Effector memory CD4-positive, alpha-beta T cell (primary cell): ENCODE measurements around the gene UBE3C.
"Not testable (repeated sequence)": the region's sequence is repeated elsewhere in the genome, so short reads cannot be mapped to it uniquely, and the experiment has no call there.

Experiments
- DNase-seq, 3 donors: peaks; one replicate each; pipeline ENCODE4 v3.0.0-alpha.2; 2020
- H3K27ac ChIP-seq: 2 replicates; pipeline ENCODE4 v1.7.0; 2013; ENCODE audit warnings: mild to moderate bottlenecking, low read length, moderate library complexity; ENCODE audit not compliant: insufficient read depth, poor library complexity, severe bottlenecking
- H3K27me3 ChIP-seq: replicated peaks from 2 replicates; pipeline ENCODE4 v1.7.0; 2013; ENCODE audit warnings: mild to moderate bottlenecking, low read length; ENCODE audit not compliant: insufficient read depth, control insufficient read depth, poor library complexity, severe bottlenecking
- H3K36me3 ChIP-seq: 2 replicates; pipeline ENCODE4 v1.7.0; 2013; ENCODE audit warnings: mild to moderate bottlenecking, low read length, moderate library complexity; ENCODE audit not compliant: control insufficient read depth, insufficient read depth
- H3K4me1 ChIP-seq: 2 replicates; pipeline ENCODE4 v1.7.0; 2013; ENCODE audit warnings: low read length, mild to moderate bottlenecking; ENCODE audit not compliant: control insufficient read depth, insufficient read depth, poor library complexity, severe bottlenecking
- H3K4me3 ChIP-seq: 2 replicates; pipeline ENCODE4 v1.7.0; 2013; ENCODE audit warnings: low read length, low read depth, mild to moderate bottlenecking; ENCODE audit not compliant: insufficient read depth, poor library complexity, severe bottlenecking
- H3K9me3 ChIP-seq: 2 replicates; pipeline ENCODE4 v1.7.0; 2013; ENCODE audit warnings: mild to moderate bottlenecking, low read length, moderate library complexity; ENCODE audit not compliant: control insufficient read depth

Gene UBE3C

DNA sequence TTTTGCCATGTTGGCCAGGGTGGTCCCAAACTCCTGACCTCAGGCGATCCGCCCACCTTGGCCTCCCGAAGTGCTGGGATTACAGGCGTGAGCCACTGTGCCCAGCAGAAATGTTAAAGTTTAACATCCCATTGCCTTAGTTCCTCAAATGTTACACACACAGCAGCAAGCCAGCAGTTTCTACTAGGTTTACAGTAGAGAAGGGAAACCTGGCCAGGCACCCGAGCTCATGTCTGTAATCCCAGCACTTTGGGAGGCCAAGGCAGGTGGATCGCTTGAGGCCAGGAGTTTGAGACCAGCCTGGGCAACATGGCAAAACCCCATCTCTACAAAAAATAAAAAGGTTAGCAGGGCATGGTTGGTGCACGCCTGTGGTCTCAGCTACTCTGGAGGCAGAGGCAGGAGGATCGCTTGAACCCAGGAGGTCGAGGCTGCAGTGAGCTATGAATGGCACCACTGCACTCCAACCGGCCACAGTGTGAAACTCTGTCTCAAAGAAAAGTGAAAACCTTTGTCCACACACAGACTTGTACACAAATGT is 135.4 kb downstream of the UBE3C start:
- DNase-seq, H3K9me3 ChIP-seq, H3K27ac ChIP-seq, H3K4me3 ChIP-seq, H3K36me3 ChIP-seq: not testable (repeated sequence)
- Histone ChIP-seq H3K4me1 (peaks cover 34% of the 10 kb centered on the region), H3K27me3 (peaks cover 12% of the 10 kb centered on the region)

DNA sequence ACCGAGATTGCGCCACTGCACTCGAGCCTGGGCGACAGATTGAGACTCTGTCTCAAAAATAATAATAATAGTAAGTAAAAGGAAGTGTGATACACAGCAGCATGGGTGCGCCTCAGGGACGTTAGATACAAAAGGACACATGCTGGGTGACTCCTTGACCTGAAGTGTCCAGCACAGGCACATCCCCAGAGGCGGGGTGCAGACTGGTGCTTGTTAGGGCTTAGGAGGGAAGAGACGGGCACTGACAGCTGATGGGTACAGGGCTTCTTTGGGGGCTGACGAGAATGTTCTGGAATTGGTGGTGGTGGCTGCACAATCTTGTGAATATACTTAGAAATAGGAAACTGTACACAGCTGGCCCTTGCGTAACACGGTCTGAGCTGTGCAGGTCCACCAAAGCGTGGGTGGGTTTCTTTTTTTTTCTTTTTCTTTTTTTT is 136.3 kb downstream of the UBE3C start:
- H3K27me3 ChIP-seq, result peaks cover 20% of the 10 kb centered on the region
- H3K36me3 ChIP-seq, result peaks cover 3% of the 10 kb centered on the region
- no peaks in the 10 kb centered on the region for H3K9me3 ChIP-seq
- H3K4me3 ChIP-seq, result no peak overlapping the region
- DNase-seq, result no peak
- H3K27ac ChIP-seq, result no peak overlapping the region
- H3K4me1 ChIP-seq, result peaks cover 35% of the 10 kb centered on the region

DNA sequence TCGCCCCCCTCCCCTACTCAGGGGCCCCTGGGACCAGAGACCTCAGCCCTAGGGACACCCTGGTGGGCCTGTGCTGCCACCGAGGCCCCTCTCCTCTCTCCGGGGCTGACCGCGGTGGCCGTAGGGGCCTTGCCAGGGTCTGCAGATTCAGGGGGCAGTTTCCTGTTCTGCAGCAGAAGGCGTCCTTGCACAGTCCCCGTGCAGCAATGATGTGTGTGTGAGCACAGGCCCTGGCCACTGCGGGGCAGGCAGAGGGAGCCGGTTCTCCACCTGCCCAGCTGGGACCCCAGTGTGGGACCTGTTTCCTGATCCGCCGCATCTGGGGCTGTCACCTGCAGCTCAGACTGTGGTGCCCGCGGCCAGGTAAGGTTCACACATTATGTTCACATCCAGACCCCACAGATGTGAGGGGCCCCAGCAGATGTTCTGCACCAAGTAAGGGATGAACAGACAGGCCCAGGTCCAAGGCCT is 137.4 kb downstream of the UBE3C start:
- DNase-seq, result no peak
- H3K4me1 ChIP-seq, result peaks cover 32% of the 10 kb centered on the region
- H3K36me3 ChIP-seq, result peaks cover 3% of the 10 kb centered on the region
- no peak overlapping the region for H3K4me3 ChIP-seq
- peaks cover 31% of the 10 kb centered on the region for H3K27me3 ChIP-seq
- no peak overlapping the region for H3K27ac ChIP-seq
- no peaks in the 10 kb centered on the region for H3K9me3 ChIP-seq

DNA sequence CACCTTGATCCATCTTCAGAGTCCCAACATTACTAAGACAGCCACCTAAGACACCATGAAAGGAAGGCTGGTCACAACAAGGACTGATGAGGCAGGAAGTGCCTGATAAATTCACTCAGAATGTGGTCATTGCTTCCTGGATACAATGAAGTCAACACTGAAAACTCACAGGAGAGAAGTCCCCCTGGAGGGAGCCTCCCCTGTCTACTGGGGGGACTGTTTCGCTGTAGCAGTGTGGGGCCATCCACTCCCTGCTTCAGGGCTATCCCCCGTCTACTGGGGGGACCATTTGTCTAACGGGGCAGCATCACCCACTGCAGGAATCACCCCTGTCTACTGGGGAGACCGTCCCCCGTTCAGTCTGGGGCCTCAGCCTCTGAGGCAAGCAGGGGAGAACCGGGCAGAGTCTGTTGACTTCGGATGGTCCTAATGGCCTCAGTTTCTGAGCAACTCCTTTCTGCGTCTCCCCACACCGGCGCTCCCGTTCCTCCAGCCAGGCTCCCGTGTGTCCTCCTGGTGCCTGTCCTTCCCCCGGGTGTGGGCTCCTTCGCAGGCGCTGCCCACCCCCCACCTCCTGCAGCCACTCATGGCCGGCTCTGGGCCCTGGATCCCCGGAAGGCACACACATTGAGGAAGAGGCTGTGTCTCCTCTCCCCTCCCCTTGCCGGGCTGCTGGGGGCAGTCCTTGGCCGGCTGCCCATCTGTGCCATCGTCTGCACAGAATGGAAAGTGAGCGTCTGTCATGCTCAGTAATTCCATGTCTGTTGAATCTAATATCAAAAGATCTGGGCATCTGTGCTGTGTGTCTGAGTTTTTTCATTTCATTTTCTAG is 138.2 kb downstream of the UBE3C start:
- no peak for DNase-seq
- Histone ChIP-seq H3K27me3 (peaks cover 32% of the 10 kb centered on the region), H3K9me3 (no peaks in the 10 kb centered on the region), H3K4me3 (no peak overlapping the region), H3K4me1 (peaks cover 32% of the 10 kb centered on the region), H3K36me3 (no peaks in the 10 kb centered on the region), H3K27ac (no peak overlapping the region)

DNA sequence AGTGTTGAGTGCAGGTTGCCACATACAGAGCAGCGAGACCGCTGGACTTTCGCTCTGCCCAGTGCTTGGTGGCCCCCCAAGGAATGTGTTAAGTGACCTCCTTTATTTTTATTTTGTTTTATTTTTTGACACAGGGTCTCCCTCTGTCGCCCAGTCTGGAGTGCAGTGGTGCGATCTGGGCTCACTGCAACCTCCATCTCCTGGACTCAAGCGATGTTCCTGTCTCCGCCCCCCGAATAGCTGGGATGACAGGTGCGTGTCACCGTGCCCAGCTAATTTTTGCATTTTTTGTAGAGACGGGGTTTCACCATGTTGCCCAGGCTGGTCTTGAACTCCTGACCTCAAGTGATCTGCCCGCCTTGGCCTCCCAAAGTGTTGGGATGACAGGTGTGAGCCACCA is 138.8 kb downstream of the UBE3C start:
- H3K36me3 ChIP-seq, H3K27ac ChIP-seq, DNase-seq, H3K4me3 ChIP-seq, H3K9me3 ChIP-seq: not testable (repeated sequence)
- H3K27me3 ChIP-seq, result peaks cover 32% of the 10 kb centered on the region
- H3K4me1 ChIP-seq, result peaks cover 32% of the 10 kb centered on the region

DNA sequence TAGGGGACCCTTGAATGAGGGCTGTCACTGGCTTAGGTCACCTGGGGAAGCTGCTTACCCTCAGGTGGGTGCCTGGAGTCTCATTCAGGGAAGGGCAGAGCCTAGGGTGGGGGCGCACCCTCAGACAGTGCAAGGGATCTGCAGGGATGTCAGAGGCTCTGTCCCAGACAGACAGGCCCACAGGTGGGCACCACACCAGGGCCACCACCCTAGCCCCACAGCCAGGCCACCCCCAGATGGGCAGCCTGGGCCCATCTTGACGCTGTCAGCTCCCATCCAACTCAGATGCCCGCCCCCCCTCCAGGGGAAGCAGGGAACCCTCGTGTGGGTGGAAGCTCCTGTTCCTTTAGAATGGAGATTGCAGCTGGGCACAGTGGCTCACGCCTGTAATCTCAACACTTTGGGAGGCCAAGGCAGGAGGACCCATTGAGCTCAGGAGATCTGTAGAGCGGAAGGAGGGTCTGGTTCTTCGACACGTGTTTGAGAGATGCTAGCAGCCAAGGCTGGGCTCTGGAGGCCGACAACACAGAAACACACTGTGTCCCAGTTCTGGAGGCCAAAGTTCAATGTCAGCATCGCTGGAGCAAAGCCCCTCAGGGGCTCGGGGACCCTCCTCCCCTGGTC is 139.6 kb downstream of the UBE3C start:
- Histone ChIP-seq H3K4me1 (peaks cover 30% of the 10 kb centered on the region), H3K36me3 (no peaks in the 10 kb centered on the region), H3K27me3 (peaks cover 32% of the 10 kb centered on the region), H3K4me3 (no peak overlapping the region), H3K9me3 (no peaks in the 10 kb centered on the region), H3K27ac (no peak overlapping the region)
- no peak for DNase-seq

DNA sequence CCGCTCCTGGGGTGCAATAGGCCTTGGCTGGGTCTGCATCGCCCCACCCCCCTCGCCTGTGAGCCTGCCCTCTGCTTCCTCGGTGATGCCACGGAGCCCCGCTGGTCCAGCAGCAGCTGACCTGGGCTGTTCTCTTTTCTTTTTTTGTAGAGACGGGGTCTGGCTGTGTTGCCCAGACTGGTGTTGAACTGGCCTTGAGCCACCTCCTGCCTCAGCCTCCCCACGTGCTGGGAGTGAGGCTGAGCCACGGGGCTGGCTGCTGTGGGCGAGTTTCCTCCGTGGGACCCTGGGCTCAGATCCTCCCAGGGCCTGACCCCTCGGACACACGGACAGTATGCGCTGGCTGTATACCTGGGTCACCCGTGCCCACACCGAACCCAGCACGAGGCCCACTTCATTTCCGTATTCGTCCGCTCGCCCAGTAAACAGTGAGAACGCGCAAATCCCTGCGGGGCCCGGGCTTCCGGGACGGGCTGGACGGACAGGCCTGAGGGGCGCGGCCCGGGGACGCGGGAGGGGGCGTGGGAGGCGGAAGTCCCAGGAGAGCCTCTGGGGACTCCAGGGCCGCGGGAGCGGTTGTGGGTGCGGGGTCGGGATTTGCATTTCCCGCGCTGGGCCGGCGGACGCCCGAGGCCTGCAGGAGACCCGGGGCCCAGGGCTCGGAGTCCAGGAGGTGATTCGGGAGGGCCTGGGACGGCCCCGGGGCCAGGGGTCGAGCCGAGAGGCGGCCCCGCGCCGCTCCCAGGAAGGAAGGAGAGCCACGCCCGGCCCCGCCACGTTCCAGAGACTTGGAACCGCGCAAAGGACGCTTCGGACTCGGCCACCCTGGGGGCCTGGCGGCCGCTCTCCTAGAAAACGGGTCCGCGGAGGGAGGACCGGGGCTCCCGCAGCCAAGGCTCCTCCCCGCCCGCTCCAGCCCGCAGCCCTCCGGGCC is 140.3 kb downstream of the UBE3C start:
- H3K36me3 ChIP-seq, result no peaks in the 10 kb centered on the region
- H3K27me3 ChIP-seq, result peaks cover 32% of the 10 kb centered on the region
- H3K4me3 ChIP-seq, result peak overlapping the region; percentile 42
- no peak for DNase-seq
- no peaks in the 10 kb centered on the region for H3K9me3 ChIP-seq
- H3K27ac ChIP-seq, result no peak overlapping the region
- H3K4me1 ChIP-seq, result peaks cover 25% of the 10 kb centered on the region

DNA sequence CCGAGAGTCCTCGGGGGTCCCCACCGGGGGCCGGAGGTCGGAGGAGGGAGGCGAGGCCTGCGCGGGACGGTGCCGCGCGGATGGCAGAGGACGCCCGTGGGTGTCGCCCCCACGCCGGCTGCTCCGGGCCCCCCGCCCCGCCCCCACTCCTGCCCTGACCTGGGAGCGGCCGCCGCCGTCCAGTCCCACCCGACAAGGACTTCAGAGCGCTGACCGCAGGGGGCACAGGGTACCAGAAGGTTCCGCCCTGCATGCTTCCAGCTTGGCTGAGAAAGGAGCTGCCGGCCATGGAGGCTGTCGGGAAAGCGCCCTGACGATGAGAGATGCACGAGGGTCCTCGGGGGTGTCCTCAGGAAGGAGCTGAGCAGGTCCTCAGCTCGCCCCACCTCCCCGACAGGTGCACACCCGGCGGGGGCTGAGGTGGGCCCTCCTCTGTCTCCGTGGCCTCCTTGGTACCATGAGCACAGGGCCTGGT is 141.1 kb downstream of the UBE3C start:
- no peaks in the 10 kb centered on the region for H3K9me3 ChIP-seq
- peak overlapping the region; percentile 42 for H3K4me3 ChIP-seq
- no peak for DNase-seq
- peaks cover 32% of the 10 kb centered on the region for H3K27me3 ChIP-seq
- H3K4me1 ChIP-seq, result peaks cover 25% of the 10 kb centered on the region
- no peaks in the 10 kb centered on the region for H3K36me3 ChIP-seq
- no peak overlapping the region for H3K27ac ChIP-seq

DNA sequence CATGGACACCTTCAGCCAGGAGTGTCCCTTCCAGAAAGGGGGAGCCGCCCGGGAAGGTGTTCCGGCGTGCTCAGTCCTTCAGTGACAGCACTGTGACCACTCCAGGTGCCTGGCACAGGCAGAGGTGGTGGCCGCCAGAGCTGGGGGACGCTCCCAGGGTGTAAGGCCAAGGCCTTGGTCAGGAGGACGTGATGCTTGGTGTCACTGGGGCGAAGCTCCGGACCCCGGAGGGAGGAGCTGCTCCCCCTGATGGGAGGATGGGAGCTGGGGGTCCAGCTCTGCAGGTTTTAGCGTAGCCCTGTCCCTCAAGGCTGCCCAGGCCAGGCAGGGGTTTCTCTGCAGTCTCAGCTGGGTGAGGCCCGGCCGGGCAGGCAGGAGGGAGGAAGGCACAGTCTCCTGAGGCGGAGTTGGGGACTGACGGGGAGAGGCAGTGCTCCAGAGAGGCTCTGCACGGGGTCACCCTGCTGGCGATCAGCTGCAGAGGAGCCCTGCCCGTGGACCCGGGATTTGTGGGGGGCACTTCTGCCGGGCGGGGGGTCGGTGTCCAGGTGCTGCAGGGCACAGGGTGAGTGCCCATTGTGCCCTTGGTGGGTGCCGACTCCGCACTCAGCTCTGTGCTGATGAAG is 141.6 kb downstream of the UBE3C start:
- Histone ChIP-seq H3K4me1 (peaks cover 25% of the 10 kb centered on the region), H3K27me3 (peaks cover 32% of the 10 kb centered on the region), H3K36me3 (no peaks in the 10 kb centered on the region), H3K27ac (no peak overlapping the region), H3K9me3 (no peaks in the 10 kb centered on the region), H3K4me3 (no peak overlapping the region)
- DNase-seq, result no peak
